ENCODE results near the gene CLDN7.

The CLDN7 gene

DNA sequence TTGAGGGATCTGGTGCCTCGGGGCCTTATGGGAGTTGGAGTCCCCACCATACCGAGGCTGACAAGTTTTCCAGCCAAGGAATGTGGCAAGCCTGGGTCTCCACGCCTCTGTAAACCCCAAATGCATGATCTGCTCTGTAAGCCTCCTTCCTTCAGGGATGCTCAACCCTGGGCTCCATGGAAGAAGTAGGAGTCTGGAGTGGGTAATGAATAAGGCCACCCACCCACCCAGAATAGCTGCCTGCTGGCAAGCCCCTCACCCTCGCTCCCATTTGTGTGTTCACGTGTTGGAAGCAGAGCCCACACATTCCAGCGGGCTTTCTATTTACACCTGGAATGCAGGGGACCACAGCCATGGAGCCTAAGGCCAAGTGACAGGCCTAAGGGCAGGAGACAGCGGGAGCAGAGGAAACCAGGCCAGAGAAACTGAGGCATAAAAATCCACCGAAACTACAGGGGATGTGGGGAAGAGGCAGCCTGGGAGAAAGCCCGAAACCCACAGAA is 47.1 kb downstream of the CLDN7 start:
- peaks cover 66% of the 10 kb centered on the region for H3K4me1 Mint-ChIP-seq (ENCODE audit: low read depth)
- H3K27ac Mint-ChIP-seq = peak overlapping the region; percentile 91
- no peaks in the 10 kb centered on the region for H3K36me3 Mint-ChIP-seq
- H3K9me3 Mint-ChIP-seq (ENCODE audit: low read depth) = no peaks in the 10 kb centered on the region
- no peaks in the 10 kb centered on the region for H3K27me3 Mint-ChIP-seq
- H3K4me3 Mint-ChIP-seq = peak overlapping the region; percentile 89

- H3K27ac Mint-ChIP-seq = peak overlapping the region; percentile 91
- H3K4me3 Mint-ChIP-seq = peak overlapping the region; percentile 89
- peaks cover 63% of the 10 kb centered on the region for H3K4me1 Mint-ChIP-seq (ENCODE audit: low read depth)
- H3K36me3 Mint-ChIP-seq = no peaks in the 10 kb centered on the region
- no peaks in the 10 kb centered on the region for H3K27me3 Mint-ChIP-seq
- H3K9me3 Mint-ChIP-seq (ENCODE audit: low read depth) = no peaks in the 10 kb centered on the region
Observed at GRCh38 chr17:7214300-7215135, 47.8 kb downstream of the CLDN7 start.

- Mint-ChIP-seq H3K4me3 (peak overlapping the region; percentile 89), H3K9me3 (ENCODE audit: low read depth) (no peaks in the 10 kb centered on the region), H3K27me3 (no peaks in the 10 kb centered on the region), H3K27ac (peak overlapping the region; percentile 91), H3K36me3 (no peaks in the 10 kb centered on the region), H3K4me1 (ENCODE audit: low read depth) (peaks cover 57% of the 10 kb centered on the region)
Observed at GRCh38 chr17:7213895-7214299, 48.4 kb downstream of the CLDN7 start.

GRCh38 chr17:7211491-7212273 is 50.6 kb downstream of the CLDN7 start:
- H3K4me1 Mint-ChIP-seq (ENCODE audit: low read depth) = peaks cover 45% of the 10 kb centered on the region
- no peaks in the 10 kb centered on the region for H3K27me3 Mint-ChIP-seq
- H3K36me3 Mint-ChIP-seq = no peaks in the 10 kb centered on the region
- no peaks in the 10 kb centered on the region for H3K9me3 Mint-ChIP-seq (ENCODE audit: low read depth)
- H3K4me3 Mint-ChIP-seq = no peak overlapping the region
- H3K27ac Mint-ChIP-seq = no peak overlapping the region

Data from activated naive CD8-positive, alpha-beta T cell (primary cell).